Measurements from ENCODE around the gene MEIOB. TPM values are rescaled to one million over a fixed set of nuclear protein-coding genes. Genes with fewer than 3 reads are reported as not detected.

Gene MEIOB
- total and polyA plus RNA-seq, 8 donors = 0.13 TPM; not detected in 7

DNA sequence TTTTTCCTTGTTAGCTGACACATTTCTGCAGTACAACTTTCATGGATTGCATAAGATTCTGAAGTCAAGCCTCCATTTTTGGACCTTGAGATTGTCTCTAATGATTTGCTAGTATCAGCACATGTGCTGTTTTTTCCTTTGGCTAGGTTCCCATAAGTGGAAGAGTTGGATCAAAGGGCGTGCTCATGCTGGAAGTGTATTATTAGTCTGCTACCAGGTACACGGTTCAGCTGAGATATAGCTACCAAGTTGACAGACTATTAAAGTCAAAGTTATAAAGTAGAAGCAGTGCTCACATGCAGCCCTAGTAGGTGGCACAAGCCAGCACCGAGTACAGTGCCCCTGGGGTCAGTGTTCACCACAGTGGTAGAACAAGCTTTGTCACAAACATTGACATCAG lies 41.8 kb downstream of the MEIOB start:
- Histone ChIP-seq H3K36me3 (peaks cover 0 to 16% (median 8%) of the 10 kb centered on the region in 4 donors), H3K4me1 (peaks cover 26 to 50% (median 44%) of the 10 kb centered on the region in 4 donors), H3K9me3 (no peaks in the 10 kb centered on the region), H3K27me3 (no peaks in the 10 kb centered on the region), H3K4me3 (no peak overlapping the region), H3K27ac (peak overlapping the region in 4 of 5 donors; percentile 22 to 62 (median 42))
- DNase-seq = peak; percentile 47 to 58
- TF ChIP-seq EP300 (IDR thresholded peaks at IDR 0.05) (no peak), POLR2AphosphoS5 (IDR thresholded peaks at IDR 0.05) (peak in 1 of 3 donors; percentile 24)
- intact Hi-C loops (cut with DNase I; ENCODE audit: low total_unique reads) = no loop called here
- WGBS, 5 donors = 28 to 35% (median 31%) methylated on average over 3 of the region's 3 CpGs

DNA sequence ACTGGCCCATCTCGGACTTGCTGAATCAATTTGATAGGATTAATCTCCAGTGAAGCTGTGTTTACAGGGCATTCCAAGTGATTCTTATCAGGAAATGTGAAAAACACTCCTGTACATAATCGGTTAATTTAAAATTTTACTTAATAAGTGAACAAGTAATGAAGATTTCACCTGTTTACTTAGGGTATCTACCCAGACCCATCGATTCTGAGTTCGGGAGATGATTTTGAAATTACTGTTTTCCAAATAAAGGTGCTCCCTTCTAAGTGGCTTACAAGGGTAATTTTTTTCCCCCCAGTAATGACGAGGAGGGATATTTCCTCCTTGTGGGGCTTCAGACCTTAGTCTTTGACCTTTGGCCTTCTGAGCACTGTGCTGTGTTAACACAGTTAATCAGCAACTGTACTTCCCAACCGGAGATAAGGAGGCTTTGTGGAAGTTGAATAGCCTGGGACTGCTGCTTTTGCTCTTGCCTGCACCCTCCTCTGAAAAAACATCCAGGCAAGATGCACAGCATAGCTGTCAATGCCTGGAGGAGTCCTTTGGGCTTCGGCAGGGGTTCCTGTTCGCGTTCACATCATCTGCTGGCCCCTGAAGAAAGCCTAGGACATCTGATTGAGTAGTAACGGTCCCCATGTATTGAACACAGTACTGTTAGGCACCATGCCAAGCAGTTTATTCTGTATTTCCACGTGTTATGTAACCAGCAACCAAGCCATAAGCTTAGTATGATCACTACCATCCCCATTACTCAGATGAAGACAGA lies 43.1 kb downstream of the MEIOB start:
- Histone ChIP-seq H3K36me3 (peaks cover 0 to 16% (median 8%) of the 10 kb centered on the region in 4 donors), H3K4me1 (peaks cover 29 to 64% (median 58%) of the 10 kb centered on the region in 4 donors), H3K27ac (peak overlapping the region in 4 of 5 donors; percentile 58 to 96 (median 76)), H3K27me3 (no peaks in the 10 kb centered on the region), H3K9me3 (no peaks in the 10 kb centered on the region), H3K4me3 (peak overlapping the region; percentile 88 to 100 (median 96))
- TF ChIP-seq POLR2AphosphoS5 (IDR thresholded peaks at IDR 0.05) (peak in 1 of 3 donors; percentile 18), POLR2A (IDR thresholded peaks at IDR 0.05) (no peak), EP300 (IDR thresholded peaks at IDR 0.05) (no peak)
- intact Hi-C loops (cut with DNase I; ENCODE audit: low total_unique reads) = no loop called here
- DNase-seq = no peak
- 34 to 62% (median 41%) methylated on average over 11 of the region's 11 CpGs for WGBS, 5 donors

DNA sequence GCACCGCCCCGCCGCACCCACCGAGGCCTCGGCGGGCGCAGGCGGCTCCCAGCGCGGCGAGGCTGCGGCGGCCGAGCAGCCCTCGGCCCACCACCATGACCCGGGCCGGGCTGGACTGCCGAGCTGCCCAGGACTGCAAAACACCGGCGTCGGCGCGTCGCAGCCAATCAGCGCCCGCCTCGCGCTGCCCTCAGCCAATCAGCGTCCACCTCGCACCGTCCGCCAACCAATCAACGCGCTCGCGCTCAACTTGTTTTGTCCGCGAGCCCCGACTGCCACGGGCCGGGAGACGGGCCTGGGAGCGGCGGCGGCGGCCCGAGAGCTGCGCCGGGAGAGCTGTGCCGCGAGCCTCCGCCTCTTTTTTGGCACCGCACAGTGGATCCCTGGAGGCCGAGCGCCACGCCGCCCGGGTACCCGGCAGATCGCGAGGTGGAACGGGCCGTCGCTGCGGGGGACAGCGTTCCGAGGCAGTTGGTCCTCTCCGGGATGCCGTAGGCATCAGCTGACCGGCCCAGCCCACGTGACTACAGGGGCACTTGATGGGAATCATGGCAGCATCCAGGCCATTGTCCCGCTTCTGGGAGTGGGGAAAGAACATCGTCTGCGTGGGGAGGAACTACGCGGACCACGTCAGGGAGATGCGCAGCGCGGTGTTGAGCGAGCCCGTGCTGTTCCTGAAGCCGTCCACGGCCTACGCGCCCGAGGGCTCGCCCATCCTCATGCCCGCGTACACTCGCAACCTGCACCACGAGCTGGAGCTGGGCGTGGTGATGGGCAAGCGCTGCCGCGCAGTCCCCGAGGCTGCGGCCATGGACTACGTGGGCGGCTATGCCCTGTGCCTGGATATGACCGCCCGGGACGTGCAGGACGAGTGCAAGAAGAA lies 45.0 kb downstream of the MEIOB start, which contains the start of the genes FAHD1 and HAGH:
Gene FAHD1 (plus strand): TSS at position 516 of the 883 bp plus-strand sequence. CDS start 33 bp downstream, at position 549.
Gene HAGH (minus strand): TSS at position 135 of the 883 bp plus-strand sequence. CDS start 38 bp downstream, at position 97.
- intact Hi-C loops (cut with DNase I; ENCODE audit: low total_unique reads) = no loop called here
- TF ChIP-seq, protein P1, sequence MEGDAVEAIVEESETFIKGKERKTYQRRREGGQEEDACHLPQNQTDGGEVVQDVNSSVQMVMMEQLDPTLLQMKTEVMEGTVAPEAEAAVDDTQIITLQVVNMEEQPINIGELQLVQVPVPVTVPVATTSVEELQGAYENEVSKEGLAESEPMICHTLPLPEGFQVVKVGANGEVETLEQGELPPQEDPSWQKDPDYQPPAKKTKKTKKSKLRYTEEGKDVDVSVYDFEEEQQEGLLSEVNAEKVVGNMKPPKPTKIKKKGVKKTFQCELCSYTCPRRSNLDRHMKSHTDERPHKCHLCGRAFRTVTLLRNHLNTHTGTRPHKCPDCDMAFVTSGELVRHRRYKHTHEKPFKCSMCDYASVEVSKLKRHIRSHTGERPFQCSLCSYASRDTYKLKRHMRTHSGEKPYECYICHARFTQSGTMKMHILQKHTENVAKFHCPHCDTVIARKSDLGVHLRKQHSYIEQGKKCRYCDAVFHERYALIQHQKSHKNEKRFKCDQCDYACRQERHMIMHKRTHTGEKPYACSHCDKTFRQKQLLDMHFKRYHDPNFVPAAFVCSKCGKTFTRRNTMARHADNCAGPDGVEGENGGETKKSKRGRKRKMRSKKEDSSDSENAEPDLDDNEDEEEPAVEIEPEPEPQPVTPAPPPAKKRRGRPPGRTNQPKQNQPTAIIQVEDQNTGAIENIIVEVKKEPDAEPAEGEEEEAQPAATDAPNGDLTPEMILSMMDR (IDR thresholded peaks at IDR 0.05) = no peak
- TF ChIP-seq POLR2AphosphoS5 (IDR thresholded peaks at IDR 0.05) (peak; percentile 77 to 86 (median 84)), POLR2A (IDR thresholded peaks at IDR 0.05) (no peak)
- Histone ChIP-seq H3K4me3 (peak within 1 kb of the TSS; percentile 88 to 100 (median 96)), H3K27ac (peak within 1 kb of the TSS; percentile 92 to 98 (median 94)), H3K9me3 (no peaks in the 10 kb centered on the region), H3K27me3 (no peaks in the 10 kb centered on the region), H3K36me3 (peaks cover 0 to 27% (median 19%) of the 10 kb centered on the region in 4 donors), H3K4me1 (peaks cover 29 to 63% (median 59%) of the 10 kb centered on the region in 4 donors)
- WGBS, 5 donors = 0 to 1% (median 0%) methylated on average over 3 to 103 of the region's 104 CpGs
- peak; percentile 94 to 98 for DNase-seq

DNA sequence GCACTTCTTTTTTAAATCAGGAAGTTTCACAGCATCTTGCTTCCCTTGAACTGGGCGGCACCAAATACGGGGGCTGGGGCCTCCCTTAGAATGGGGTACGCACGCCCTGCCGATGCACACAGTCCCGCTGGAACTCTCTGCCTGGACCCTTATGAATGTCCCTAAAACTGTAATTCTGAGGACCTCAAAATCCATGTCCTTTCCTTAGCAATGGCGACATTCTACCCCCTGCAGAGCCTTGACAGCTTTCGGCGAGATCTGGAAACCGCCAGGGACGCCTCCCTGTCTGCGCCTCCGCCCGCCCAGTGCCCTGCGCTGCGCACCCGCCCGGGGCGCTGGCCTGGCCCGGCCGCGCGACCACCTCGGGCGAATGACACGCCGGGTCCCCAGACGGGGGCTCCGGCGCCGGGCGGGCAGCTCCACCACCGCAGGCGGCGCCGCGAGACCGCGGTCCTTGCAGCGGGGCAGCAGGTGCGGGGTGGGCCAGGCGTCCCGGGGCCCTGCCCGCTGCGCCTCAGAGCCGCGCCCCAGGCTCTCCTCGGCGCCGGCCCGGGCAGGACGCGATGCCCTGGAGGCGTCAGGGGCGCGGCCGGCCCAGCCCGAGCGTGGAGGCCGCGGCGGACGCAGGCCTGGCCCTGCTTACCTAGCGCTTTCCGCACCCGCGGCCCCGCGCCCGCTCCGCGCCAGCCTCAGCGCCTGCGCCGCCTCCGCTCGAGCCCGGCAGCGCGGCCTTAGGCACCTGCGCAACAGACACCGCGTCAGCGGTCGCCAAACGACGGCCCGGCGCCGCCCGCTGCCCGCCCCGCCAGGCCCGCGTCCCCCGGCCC lies 45.9 kb downstream of the MEIOB start:
- intact Hi-C loops (cut with DNase I; ENCODE audit: low total_unique reads) = no loop called here
- WGBS, 5 donors = 1 to 4% (median 1%) methylated on average over 41 to 96 of the region's 96 CpGs
- peaks cover 6 to 28% (median 24%) of the 10 kb centered on the region in 4 donors for H3K36me3 ChIP-seq
- TF ChIP-seq EP300 (IDR thresholded peaks at IDR 0.05) = no peak
- TF ChIP-seq POLR2A (IDR thresholded peaks at IDR 0.05) = no peak
- TF ChIP-seq POLR2AphosphoS5 (IDR thresholded peaks at IDR 0.05) = no peak
- TF ChIP-seq, protein P1 (IDR thresholded peaks at IDR 0.05) = no peak
- peak overlapping the region; percentile 88 to 100 (median 96) for H3K4me3 ChIP-seq
- H3K27me3 ChIP-seq = no peaks in the 10 kb centered on the region
- DNase-seq = peak; percentile 63 to 87
- peaks cover 29 to 63% (median 59%) of the 10 kb centered on the region in 4 donors for H3K4me1 ChIP-seq
- H3K27ac ChIP-seq = peak overlapping the region; percentile 73 to 98 (median 94)
- H3K9me3 ChIP-seq = no peaks in the 10 kb centered on the region

All from stomach (tissue), 9 donors.